SK-N-SH treated with all-trans-retinoic acid at 6 μM for 48 hours (cell line): ENCODE results near the gene PLD3.

ENCODE experiments used
- ARNTL ChIP-seq: fragments of 450-650 bp; formaldehyde crosslinking; IDR thresholded peaks from 2 replicates; pipeline ENCODE4 v1.5.0; 2020; ENCODE audit warnings: low read depth, mild to moderate bottlenecking, moderate library complexity, borderline replicate concordance
- BACH2 ChIP-seq: fragments of 250-450 bp; sonication (Bioruptor Pico); IDR thresholded peaks from 2 replicates; pipeline ENCODE4 v1.9.0; 2021; ENCODE audit warnings: mild to moderate bottlenecking, borderline replicate concordance
- CREB5 ChIP-seq: fragments of 250-450 bp; sonication (Bioruptor Pico); IDR thresholded peaks from 2 replicates; pipeline ENCODE4 v1.5.1; 2020; ENCODE audit warnings: low read depth, mild to moderate bottlenecking, moderate library complexity
- CSRNP3 ChIP-seq: fragments of 250-450 bp; sonication (Bioruptor Pico); IDR thresholded peaks from 2 replicates; pipeline ENCODE4 v1.5.1; 2021; ENCODE audit warnings: mild to moderate bottlenecking, moderate library complexity
- ESRRG ChIP-seq: fragments of 250-450 bp; sonication (Bioruptor Pico); IDR thresholded peaks from 2 replicates; pipeline ENCODE4 v1.6.1; 2021; ENCODE audit warnings: mild to moderate bottlenecking
- GLIS3 ChIP-seq: fragments of 250-450 bp; sonication (Bioruptor Pico); IDR thresholded peaks from 2 replicates; pipeline ENCODE4 v1.5.0; 2020; ENCODE audit warnings: mild to moderate bottlenecking, moderate library complexity
- ISL1 ChIP-seq: fragments of 250-450 bp; sonication (Bioruptor Pico); IDR thresholded peaks from 2 replicates; pipeline ENCODE4 v2.1.2; 2022; ENCODE audit warnings: mild to moderate bottlenecking, moderate library complexity
- PATZ1 ChIP-seq: fragments of 250-450 bp; sonication (Bioruptor Pico); IDR thresholded peaks from 2 replicates; pipeline ENCODE4 v1.8.0; 2020; ENCODE audit warnings: mild to moderate bottlenecking, moderate library complexity, borderline replicate concordance
- TCF4 ChIP-seq: fragments of 250-450 bp; sonication (Bioruptor Pico); IDR thresholded peaks from 2 replicates; pipeline ENCODE4 v1.8.0; 2021; ENCODE audit warnings: mild to moderate bottlenecking, moderate library complexity, borderline replicate concordance
- TOX ChIP-seq: fragments of 250-450 bp; sonication (Bioruptor Pico); IDR thresholded peaks from 2 replicates; pipeline ENCODE4 v1.8.0; 2021; ENCODE audit warnings: mild to moderate bottlenecking, moderate library complexity, borderline replicate concordance
- TSHZ2 ChIP-seq: fragments of 250-450 bp; sonication (Bioruptor Pico); IDR thresholded peaks from 2 replicates; pipeline ENCODE4 v1.5.0; 2020; ENCODE audit warnings: mild to moderate bottlenecking, moderate library complexity
- ZFP3 ChIP-seq: fragments of 250-450 bp; sonication (Bioruptor Pico); IDR thresholded peaks from 2 replicates; pipeline ENCODE4 v1.5.0; 2020; ENCODE audit warnings: mild to moderate bottlenecking, moderate library complexity
- ZNF8 ChIP-seq: fragments of 450-650 bp; formaldehyde crosslinking; IDR thresholded peaks from 2 replicates; pipeline ENCODE4 v1.5.0; 2020; ENCODE audit warnings: mild to moderate bottlenecking, moderate library complexity

- TF ChIP-seq GLIS3 (CRISPR knock-in tag) (no peak), ESRRG (no peak), ARNTL (no peak), TSHZ2 (CRISPR knock-in tag) (no peak), BACH2 (CRISPR knock-in tag) (no peak), PATZ1 (CRISPR knock-in tag) (no peak), TOX (CRISPR knock-in tag) (no peak), ZNF8 (CRISPR knock-in tag) (no peak), CSRNP3 (CRISPR knock-in tag) (no peak), ZFP3 (CRISPR knock-in tag) (no peak), CREB5 (CRISPR knock-in tag) (no peak), TCF4 (CRISPR knock-in tag) (no peak), ISL1 (CRISPR knock-in tag) (no peak)
Measured at GRCh38 chr19:40397568-40397906, 49.0 kb downstream of the PLD3 start.
